PC-3 (cell line): Measurements from ENCODE around the gene CSNK1G2. TPM values are rescaled to one million over a fixed set of nuclear protein-coding genes. Genes with fewer than 3 reads are reported as not detected.

Experiments used
- ATAC-seq: fragments of 200-7000 bp; cut with Tn5 transposase; 2 replicates; pipeline ENCODE4 v1.9.1; 2020; ENCODE audit warnings: mild to moderate bottlenecking, moderate library complexity
- BruUV-seq: library from RNA; stranded (reverse); fragments of 400-500 nt; replicated peaks from 2 replicates; lab custom pipeline; 2021; lab: Mats Ljungman, UMichigan
- CTCF ChIA-PET: fragments of 300-600 bp; sonication (Branson Sonifier 250); formaldehyde crosslinking; loops from one replicate; lab custom pipeline; 2022; ENCODE audit warnings: antibody characterized with exemption; lab: Charles Lee
- POLR2A ChIA-PET: fragments of 300-600 bp; sonication (Branson Sonifier 250); formaldehyde crosslinking; loops from one replicate; lab custom pipeline; 2022; ENCODE audit warnings: antibody characterized with exemption; ENCODE audit not compliant: unreplicated experiment; lab: Charles Lee
- DNase-seq: peaks from one replicate; pipeline ENCODE4 v3.0.0-alpha.2; 2015
- H2AFZ ChIP-seq: fragments of 300-600 bp; sonication (generic); 2 replicates; pipeline ENCODE4 v1.6.0; 2016; ENCODE audit warnings: antibody characterized with exemption, low read length
- H3F3A ChIP-seq: fragments of 300-600 bp; sonication (generic); one replicate; pipeline ENCODE4 v1.6.0; 2017; ENCODE audit warnings: antibody characterized with exemption, low read length, control low read depth, mild to moderate bottlenecking; ENCODE audit not compliant: unreplicated experiment
- H3K27ac ChIP-seq: fragments of 300-600 bp; sonication (generic); 2 replicates; pipeline ENCODE4 v1.5.1; 2016; ENCODE audit warnings: mild to moderate bottlenecking, low read length
- H3K27me3 ChIP-seq: fragments of 300-600 bp; sonication (generic); 2 replicates; pipeline ENCODE4 v1.6.1; 2016; ENCODE audit warnings: low read length, mixed read lengths
- H3K36me3 ChIP-seq: fragments of 300-600 bp; sonication (generic); 2 replicates; pipeline ENCODE4 v1.6.1; 2016; ENCODE audit warnings: low read depth, mixed run types, low read length, mixed read lengths
- H3K4me1 ChIP-seq: fragments of 300-600 bp; sonication (generic); 2 replicates; pipeline ENCODE4 v1.5.1; 2016; ENCODE audit warnings: low read length; ENCODE audit not compliant: insufficient read depth
- H3K4me2 ChIP-seq: fragments of 300-600 bp; sonication (generic); 2 replicates; pipeline ENCODE4 v1.6.0; 2016; ENCODE audit warnings: low read length
- H3K4me3 ChIP-seq: fragments of 300-600 bp; sonication (generic); 2 replicates; pipeline ENCODE4 v1.5.1; 2016; ENCODE audit warnings: mild to moderate bottlenecking, low read length, mixed read lengths
- H3K79me2 ChIP-seq: fragments of 300-600 bp; sonication (generic); 2 replicates; pipeline ENCODE4 v1.6.1; 2017; ENCODE audit warnings: low read length, mixed read lengths
- H3K9ac ChIP-seq: fragments of 300-600 bp; sonication (generic); 2 replicates; pipeline ENCODE4 v1.6.0; 2016; ENCODE audit warnings: mild to moderate bottlenecking, low read length
- H3K9me2 ChIP-seq: fragments of 300-600 bp; sonication (generic); replicated peaks from 2 replicates; pipeline ENCODE4 v1.6.1; 2016; ENCODE audit warnings: mixed run types, low read length, mixed read lengths
- H3K9me3 ChIP-seq: fragments of 300-600 bp; sonication (generic); 2 replicates; pipeline ENCODE4 v1.6.1; 2016; ENCODE audit warnings: low read length, mixed read lengths
- H4K20me1 ChIP-seq: fragments of 300-600 bp; sonication (generic); 2 replicates; pipeline ENCODE4 v1.6.1; 2016; ENCODE audit warnings: low read length, mixed read lengths
- CTCF ChIP-seq: fragments of 300-600 bp; sonication (generic); conservative IDR thresholded peaks from 2 replicates; pipeline ENCODE4 v1.5.1; 2017; ENCODE audit warnings: antibody characterized with exemption, low read depth, mild to moderate bottlenecking, low read length
- EZH2 ChIP-seq: fragments of 300-600 bp; sonication (generic); IDR thresholded peaks from one replicate; pipeline ENCODE4 v1.6.1; 2017; ENCODE audit warnings: antibody characterized with exemption, mild to moderate bottlenecking, low read length; ENCODE audit not compliant: unreplicated experiment
- EZH2phosphoT487 ChIP-seq: fragments of 300-600 bp; sonication (generic); IDR thresholded peaks from 2 replicates; pipeline ENCODE4 v1.6.1; 2018; ENCODE audit warnings: mild to moderate bottlenecking, antibody characterized with exemption, low read length, borderline replicate concordance
- intact Hi-C: fragments of 100-400 bp; cut with micrococcal nuclease; formaldehyde crosslinking; loops from 2 replicates; pipeline ENCODE4 v1.9.0; 2023
- total RNA-seq: library from RNA; depleted of rRNA; stranded (reverse); fragments of >200 nt; gene quantifications from 2 replicates; pipeline ENCODE4 v1.2.3, GENCODE V29; 2014

Gene CSNK1G2
- total RNA-seq, 1 experiment from 2014 or later = 83.6 TPM

GRCh38 chr19:1989513-1990229 is 48.7 kb downstream of the CSNK1G2 start:
- intact Hi-C loops = no loop called here

GRCh38 chr19:1990230-1991017 is 49.5 kb downstream of the CSNK1G2 start:
- DNase-seq (no peak), ATAC-seq (no peak)
- Histone ChIP-seq H3K4me1 (no peaks in the 10 kb centered on the region), H3K9me2 (no peaks in the 10 kb centered on the region), H3K4me2 (no peak overlapping the region), H3K9ac (no peak overlapping the region), H3K79me2 (no peaks in the 10 kb centered on the region), H3K9me3 (no peaks in the 10 kb centered on the region), H3K36me3 (peaks cover 5% of the 10 kb centered on the region), H2AFZ (no peak overlapping the region), H3K4me3 (no peak overlapping the region), H3F3A (no peaks in the 10 kb centered on the region), H3K27ac (no peak overlapping the region), H4K20me1 (no peaks in the 10 kb centered on the region), H3K27me3 (no peaks in the 10 kb centered on the region)
- intact Hi-C loops = no loop called here
- TF ChIP-seq CTCF = no peak
- TF ChIP-seq EZH2 = no peak
- TF ChIP-seq EZH2phosphoT487 = no peak
- POLR2A ChIA-PET = no interaction called here
- BruUV-seq = no TSS peak
- CTCF ChIA-PET = no interaction called here

More at GRCh38 chr19:1989513-1990229, 48.7 kb downstream of the CSNK1G2 start:
- Histone ChIP-seq H3K27ac (no peak overlapping the region), H3K79me2 (no peaks in the 10 kb centered on the region), H3F3A (no peaks in the 10 kb centered on the region), H4K20me1 (no peaks in the 10 kb centered on the region), H2AFZ (no peak overlapping the region), H3K36me3 (peaks cover 5% of the 10 kb centered on the region), H3K27me3 (no peaks in the 10 kb centered on the region), H3K4me2 (no peak overlapping the region), H3K9me3 (no peaks in the 10 kb centered on the region), H3K4me1 (no peaks in the 10 kb centered on the region), H3K9ac (no peak overlapping the region), H3K4me3 (no peak overlapping the region), H3K9me2 (no peaks in the 10 kb centered on the region)
- ChIA-PET CTCF (no interaction called here), POLR2A (no interaction called here)
- ATAC-seq = no peak
- BruUV-seq = no TSS peak
- TF ChIP-seq CTCF (no peak), EZH2phosphoT487 (no peak), EZH2 (no peak)
- DNase-seq = no peak
